Mucosa of descending colon (tissue), 3 donors: ENCODE measurements around the gene CNOT1. TPM values are rescaled to one million over a fixed set of nuclear protein-coding genes. Genes with fewer than 3 reads are reported as not detected.

Experiments
- ATAC-seq: fragments of 200-7000 bp; cut with Tn5 transposase; one replicate; pipeline ENCODE4 v1.9.1; 2020; ENCODE audit warnings: mild to moderate bottlenecking, moderate library complexity
- DNase-seq, 3 donors: peaks; one replicate each; pipeline ENCODE4 v3.0.0-alpha.2; 2020
- H3K36me3 ChIP-seq: fragments of 200-600 bp; one replicate; pipeline ENCODE4 v1.8.0; 2021; ENCODE audit warnings: low read depth, mild to moderate bottlenecking
- H3K4me1 ChIP-seq: fragments of 200-600 bp; one replicate; pipeline ENCODE4 v1.8.0; 2021; ENCODE audit warnings: low read depth, mild to moderate bottlenecking
- H3K4me3 ChIP-seq: fragments of 200-600 bp; one replicate; pipeline ENCODE4 v1.8.0; 2021; ENCODE audit warnings: mild to moderate bottlenecking
- H3K9me3 ChIP-seq: fragments of 200-600 bp; one replicate; pipeline ENCODE4 v1.8.0; 2021; ENCODE audit warnings: mild to moderate bottlenecking
- CTCF ChIP-seq: fragments of 200-600 bp; IDR thresholded peaks from one replicate; pipeline ENCODE4 v1.8.0; 2022; ENCODE audit warnings: antibody characterized with exemption, mild to moderate bottlenecking
- intact Hi-C, 2 donors: fragments of 100-400 bp; cut with DNase I in 1 of 2; cut with micrococcal nuclease in 1 of 2; formaldehyde crosslinking; loops; one replicate each; pipeline versions ENCODE4 v1.11.0 to v1.11.1; 2022; cut with DNase I, micrococcal nuclease
- total RNA-seq, 3 donors: library from RNA; stranded (reverse); fragmentation: NEBNext Ultra II Directional in 2 of 3; extraction: Animal tissue kit (Norgen Biotek cat#: 25700) in 2 of 3; gene quantifications; one replicate each; pipeline versions ENCODE4 v1.2.1 to v1.2.4, GENCODE V29; 2021 to 2023
- donor health status: DM: no; HTN: no; CAD: no; lungs with moderate emphysema.
- donor health status: DM: no; HTN: no; CAD: no.
- donor health status: DM: no; HTN: yes; CAD: no.

CNOT1 gene
- total RNA-seq, 3 donors from 2014 or later = 194 to 239 (median 230) TPM

DNA sequence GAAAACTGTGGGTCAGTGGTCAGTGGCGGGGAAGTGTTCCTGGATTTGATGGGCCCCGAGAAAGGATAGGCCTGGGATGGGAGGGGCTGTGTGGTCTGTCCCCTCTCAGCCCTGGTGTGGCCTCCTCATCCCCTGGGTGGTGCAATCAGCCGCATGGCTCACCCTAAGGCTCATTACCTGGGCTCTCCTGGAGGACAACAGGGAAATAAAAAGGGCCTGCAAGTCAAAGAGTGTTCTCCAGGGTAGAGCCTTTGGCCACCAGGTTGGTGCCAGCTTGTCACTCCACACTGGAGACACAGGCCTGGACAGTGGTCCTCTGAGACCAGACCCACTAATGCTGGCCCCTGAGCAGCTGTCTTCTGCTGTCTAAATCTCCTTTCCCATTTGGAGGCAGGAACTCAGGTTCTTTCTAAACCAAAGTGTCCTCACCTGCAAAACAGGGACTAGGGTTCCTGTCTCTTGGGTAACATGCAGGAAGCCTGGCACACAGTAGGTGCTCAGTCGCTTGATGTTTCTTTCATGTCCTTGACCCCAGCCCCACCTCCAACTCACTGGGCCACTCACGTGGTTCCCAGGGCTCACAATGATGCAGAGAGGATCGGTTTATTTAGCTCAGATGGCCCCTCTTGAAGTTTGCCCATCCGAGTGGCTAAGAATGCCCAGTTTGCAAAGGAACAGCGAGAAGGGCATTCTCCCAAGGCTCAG lies 127.3 kb downstream of the CNOT1 start:
- no peak for ATAC-seq
- intact Hi-C loops = no loop called here
- H3K9me3 ChIP-seq = no peaks in the 10 kb centered on the region
- peaks cover 13% of the 10 kb centered on the region for H3K4me1 ChIP-seq
- no peak for TF ChIP-seq CTCF
- H3K4me3 ChIP-seq = no peak overlapping the region
- no peaks in the 10 kb centered on the region for H3K36me3 ChIP-seq
- DNase-seq = no peak

DNA sequence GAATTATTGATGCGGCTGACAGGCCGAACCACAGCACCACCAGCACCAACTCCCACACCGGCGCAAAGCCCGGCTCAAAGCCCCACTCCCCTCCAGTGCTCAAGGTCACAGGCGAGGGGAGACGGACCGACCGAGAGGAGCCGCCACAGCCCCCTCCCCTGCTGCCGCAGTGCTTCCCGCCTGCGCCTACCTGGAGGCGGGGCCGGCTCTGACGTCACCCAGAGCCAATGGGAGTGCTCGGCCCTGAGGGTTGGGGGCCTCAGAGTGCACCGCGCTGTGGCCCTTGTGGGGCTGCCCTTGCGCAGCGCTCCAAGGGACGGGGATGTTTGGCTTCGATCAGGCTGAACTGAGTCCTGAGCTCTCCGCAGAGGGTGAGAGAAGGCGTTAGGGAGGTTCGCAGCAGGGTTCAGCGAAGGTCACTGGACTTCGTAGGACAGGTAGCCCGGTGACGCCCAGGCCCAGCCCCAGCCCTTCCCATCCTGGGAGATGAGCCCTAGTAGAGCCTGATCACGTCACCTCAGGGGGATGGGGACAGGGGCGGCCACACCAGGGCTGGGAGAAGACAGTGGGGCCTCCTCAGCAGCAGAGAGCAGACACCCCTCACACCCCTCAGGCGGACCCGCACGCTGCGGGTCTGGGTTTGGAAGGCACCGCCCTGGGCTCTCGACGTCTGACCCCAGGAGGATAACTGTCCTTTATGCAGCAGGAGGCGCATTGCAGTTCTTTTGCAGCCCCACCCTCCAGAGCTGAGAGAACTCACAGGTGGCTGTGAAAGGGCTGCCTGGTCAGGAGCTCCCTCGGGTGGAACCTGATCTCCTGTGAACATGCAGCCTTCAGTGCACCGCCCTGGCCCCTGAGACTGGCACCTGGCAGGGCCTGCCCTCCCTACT lies 128.1 kb downstream of the CNOT1 start:
- Histone ChIP-seq H3K36me3 (no peaks in the 10 kb centered on the region), H3K9me3 (no peaks in the 10 kb centered on the region), H3K4me1 (peaks cover 13% of the 10 kb centered on the region), H3K4me3 (no peak overlapping the region)
- intact Hi-C loops = no loop called here
- TF ChIP-seq CTCF = no peak
- peak; percentile 50 for ATAC-seq
- DNase-seq = peak in 1 of 3 donors; percentile 31

DNA sequence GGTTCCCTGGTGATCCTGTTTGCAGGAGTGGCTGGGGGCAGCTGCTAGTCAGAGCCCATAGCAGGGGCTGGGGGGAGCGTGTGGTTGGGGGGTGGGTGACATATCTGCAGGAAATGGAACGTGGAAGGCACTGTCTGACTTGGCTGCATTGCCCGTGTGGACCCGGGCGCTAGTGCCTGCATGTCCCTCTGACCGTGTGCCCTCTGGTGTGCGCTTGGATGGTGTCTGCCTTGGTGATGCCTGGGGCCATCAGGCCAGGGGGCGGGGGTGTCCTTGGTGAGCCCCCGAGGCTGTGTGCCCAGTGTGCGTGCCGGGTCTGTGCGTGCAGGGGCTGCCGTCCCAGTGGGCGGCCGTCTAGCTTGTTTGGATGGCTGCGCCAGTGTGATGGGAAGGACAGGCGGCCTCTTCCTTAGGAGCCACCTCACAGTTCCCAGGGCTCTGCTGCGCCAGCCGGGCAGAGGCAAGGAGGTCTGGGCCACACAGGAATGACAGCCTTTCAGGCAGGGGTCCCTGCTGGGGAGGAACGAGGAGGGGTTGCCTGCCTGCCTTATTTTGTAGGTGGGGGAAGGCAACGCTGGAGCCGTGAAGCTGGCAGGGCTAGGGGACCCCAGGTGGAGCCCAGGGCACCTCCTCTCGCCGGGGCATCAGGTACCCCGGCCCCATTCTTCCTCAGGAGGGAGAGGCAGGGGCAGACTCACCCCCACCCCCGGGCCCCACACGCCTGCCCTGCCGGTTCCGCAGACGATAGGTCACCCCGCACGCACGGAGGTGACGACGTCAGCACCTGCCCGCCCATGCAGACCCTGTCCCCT lies 129.0 kb downstream of the CNOT1 start:
- H3K36me3 ChIP-seq = no peaks in the 10 kb centered on the region

DNA sequence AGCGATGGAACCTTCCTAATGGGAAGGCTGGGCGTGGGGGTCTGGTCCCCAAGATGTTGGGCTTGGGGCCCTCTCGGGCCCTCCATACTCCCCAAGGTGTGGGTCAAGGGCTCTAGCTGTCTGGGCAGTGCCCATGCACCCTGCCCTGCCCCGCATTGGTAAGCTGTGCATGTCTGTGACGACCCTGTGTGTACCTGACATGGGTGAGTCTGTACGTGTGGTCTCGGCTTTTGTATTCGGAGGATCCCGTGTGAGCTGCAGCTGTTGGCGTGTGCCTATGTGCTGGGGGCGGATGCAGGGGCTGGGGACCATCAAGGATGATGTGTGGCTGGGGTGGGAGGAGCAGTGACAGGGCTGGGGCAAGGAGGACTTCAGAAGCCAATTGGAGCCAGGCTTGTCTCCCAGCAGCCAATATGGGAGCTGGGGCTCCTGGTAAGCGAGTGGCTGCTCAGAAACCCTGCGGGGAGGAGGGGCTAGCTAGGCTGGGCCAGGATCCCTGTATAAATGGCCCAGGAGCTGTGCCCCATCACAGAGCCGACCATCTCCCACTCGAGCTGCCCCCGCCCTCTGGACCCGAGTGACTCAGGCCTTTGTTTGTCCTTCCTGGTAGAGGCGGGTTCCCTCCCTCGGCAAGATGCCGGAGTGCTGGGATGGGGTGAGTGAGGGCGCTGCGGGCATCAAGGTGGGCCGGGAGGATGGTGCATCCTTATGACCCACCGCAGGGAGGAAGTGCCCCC lies 129.8 kb downstream of the CNOT1 start, which contains the start of gene NDRG4:
TSS of gene NDRG4 (plus strand) at position 529 of the 737 bp plus-strand sequence. CDS start at position 635, 106 bp downstream.
- TF ChIP-seq CTCF = no peak
- DNase-seq (peak in 2 of 3 donors; percentile 38 to 57), ATAC-seq (peak; percentile 66)
- Histone ChIP-seq H3K4me1 (peaks cover 13% of the 10 kb centered on the region), H3K36me3 (no peaks in the 10 kb centered on the region), H3K9me3 (no peaks in the 10 kb centered on the region), H3K4me3 (no peak within 1 kb of the TSS)
- intact Hi-C loops = no loop called here

More for the DNA sequence above, 129.0 kb downstream of the CNOT1 start:
- Histone ChIP-seq H3K9me3 (no peaks in the 10 kb centered on the region), H3K4me1 (peaks cover 13% of the 10 kb centered on the region), H3K4me3 (no peak overlapping the region)
- ATAC-seq = peak; percentile 12
- intact Hi-C loops = no loop called here
- no peak for DNase-seq
- TF ChIP-seq CTCF = no peak

DNA sequence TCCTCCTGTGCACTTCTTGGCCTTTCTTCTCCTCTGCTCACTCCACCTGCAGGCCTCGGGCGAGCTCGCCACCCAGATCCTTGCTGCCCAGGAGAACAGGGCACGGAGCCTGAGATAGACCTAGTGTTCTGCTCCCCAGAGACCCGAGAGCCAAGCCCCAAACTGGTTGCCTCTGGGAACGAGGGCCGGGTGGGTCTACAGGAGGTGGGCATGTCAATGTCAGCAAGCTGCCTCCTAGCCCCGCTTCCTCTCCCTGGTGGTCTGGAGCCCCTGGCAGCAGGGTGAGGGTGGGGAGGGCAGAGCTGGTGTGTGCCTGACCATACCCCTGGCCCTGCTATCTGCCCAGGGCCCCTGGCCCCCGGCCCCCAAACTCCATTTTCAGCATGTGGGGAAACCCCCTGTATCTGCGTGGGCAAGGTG lies 130.5 kb downstream of the CNOT1 start:
- H3K36me3 ChIP-seq = no peaks in the 10 kb centered on the region
- ATAC-seq (no peak), DNase-seq (no peak)
- H3K9me3 ChIP-seq = no peaks in the 10 kb centered on the region
- peaks cover 13% of the 10 kb centered on the region for H3K4me1 ChIP-seq
- no peak overlapping the region for H3K4me3 ChIP-seq
- no peak for TF ChIP-seq CTCF
- intact Hi-C loops = no loop called here
